PFSK-1 (cell line): ENCODE data around the gene TTPAL.

Experiments used
- FOXP2 ChIP-seq: optimal IDR thresholded peaks from 2 replicates; pipeline ENCODE3; 2011; ENCODE audit warnings: borderline replicate concordance, control low read depth, inconsistent platforms; ENCODE audit not compliant: insufficient read depth; ENCODE audit errors: extremely low read length, extremely low read depth
- POLR2AphosphoS5 ChIP-seq: IDR thresholded peaks from 2 replicates; pipeline ENCODE4 v1.6.1; 2012; ENCODE audit warnings: low read depth, mild to moderate bottlenecking, control low read depth, low read length, moderate library complexity
- REST ChIP-seq, 2 experiments: IDR thresholded peaks; 2 replicates each; pipeline versions ENCODE4 v1.6.1 to v1.8.0; 2011 to 2012; ENCODE audit warnings: low read depth in 2 of 2, low read length in 2 of 2, control low read depth in 1 of 2, inconsistent platforms in 1 of 2, mild to moderate bottlenecking in 1 of 2, moderate library complexity in 1 of 2; ENCODE audit not compliant: insufficient read depth in 1 of 2
- SIN3A ChIP-seq: IDR thresholded peaks from 2 replicates; pipeline ENCODE4 v1.6.1; 2012; ENCODE audit warnings: mild to moderate bottlenecking, low read length, moderate library complexity, borderline replicate concordance; ENCODE audit not compliant: insufficient read depth
- TAF1 ChIP-seq: IDR thresholded peaks from 2 replicates; pipeline ENCODE4 v1.6.1; 2012; ENCODE audit warnings: low read length, control low read depth, borderline replicate concordance; ENCODE audit not compliant: insufficient read depth

Gene TTPAL

GRCh38 chr20:44431118-44431501, 44.6 kb upstream of the TTPAL start:
- no peak for TF ChIP-seq FOXP2
- TF ChIP-seq SIN3A, result no peak
- no peak for TF ChIP-seq POLR2AphosphoS5
- no peak for TF ChIP-seq REST (IDR thresholded peaks at IDR 0.05; ENCODE audit: insufficient read depth in 1 of 2, low read depth in 2 of 2, low read length in 2 of 2)
- no peak for TF ChIP-seq TAF1

- TF ChIP-seq POLR2AphosphoS5, result no peak
- TF ChIP-seq REST (IDR thresholded peaks at IDR 0.05; ENCODE audit: insufficient read depth in 1 of 2, low read depth in 2 of 2, low read length in 2 of 2), result no peak
- TF ChIP-seq SIN3A, result no peak
- TF ChIP-seq TAF1, result no peak
- TF ChIP-seq FOXP2, result no peak
Observed at GRCh38 chr20:44431502-44432234, 44.0 kb upstream of the TTPAL start.

GRCh38 chr20:44432618-44433577, 42.8 kb upstream of the TTPAL start:
- no peak for TF ChIP-seq POLR2AphosphoS5
- TF ChIP-seq FOXP2, result no peak
- no peak for TF ChIP-seq SIN3A
- no peak for TF ChIP-seq REST (IDR thresholded peaks at IDR 0.05; ENCODE audit: insufficient read depth in 1 of 2, low read depth in 2 of 2, low read length in 2 of 2)
- no peak for TF ChIP-seq TAF1

GRCh38 chr20:44433751-44434538, 41.7 kb upstream of the TTPAL start:
- TF ChIP-seq TAF1, result no peak
- TF ChIP-seq POLR2AphosphoS5, result no peak
- no peak for TF ChIP-seq REST (IDR thresholded peaks at IDR 0.05; ENCODE audit: insufficient read depth in 1 of 2, low read depth in 2 of 2, low read length in 2 of 2)
- no peak for TF ChIP-seq SIN3A
